CD4-positive, alpha-beta memory T cell (primary cell): ENCODE data around the gene SLC12A4. TPM values are rescaled to one million over a fixed set of nuclear protein-coding genes. Genes with fewer than 3 reads are reported as not detected.

ENCODE experiments used
- CTCF ChIA-PET: fragments of 350-600 bp; sonication (Branson Sonifier 250); formaldehyde crosslinking; loops from one replicate; lab custom pipeline; 2021; ENCODE audit warnings: inconsistent platforms; ENCODE audit not compliant: partially characterized antibody; lab: Charles Lee
- POLR2A ChIA-PET: fragments of 350-600 bp; sonication (Branson Sonifier 250); formaldehyde crosslinking; loops from one replicate; lab custom pipeline; 2021; ENCODE audit not compliant: partially characterized antibody; lab: Charles Lee
- DNase-seq, 5 donors: peaks; one replicate each; pipeline versions ENCODE4 v3.0.0 to v3.0.0-alpha.2; 2020 to 2022; ENCODE audit warnings: mixed read lengths in 1 of 5
- H3K27ac ChIP-seq: one replicate; pipeline ENCODE4 v1.7.0; 2013; ENCODE audit warnings: low read depth, low read length
- H3K27me3 ChIP-seq: 2 replicates; pipeline ENCODE4 v1.7.0; 2013; ENCODE audit warnings: mild to moderate bottlenecking, low read length, moderate library complexity; ENCODE audit not compliant: insufficient read depth
- H3K36me3 ChIP-seq: 2 replicates; pipeline ENCODE4 v1.7.0; 2013; ENCODE audit warnings: mild to moderate bottlenecking, low read length, moderate library complexity; ENCODE audit not compliant: insufficient read depth
- H3K4me1 ChIP-seq: 2 replicates; pipeline ENCODE4 v1.7.0; 2013; ENCODE audit warnings: mild to moderate bottlenecking, low read length, moderate library complexity; ENCODE audit not compliant: insufficient read depth
- H3K4me3 ChIP-seq, 2 donors: one replicate each; pipeline ENCODE4 v1.7.0; 2013; ENCODE audit warnings: low read length in 2 of 2, mild to moderate bottlenecking in 1 of 2
- H3K9me3 ChIP-seq, 2 donors: one replicate each; pipeline ENCODE4 v1.7.0; 2013; ENCODE audit warnings: low read length in 2 of 2, control low read depth in 1 of 2; ENCODE audit not compliant: control insufficient read depth in 1 of 2
- H3K27ac Mint-ChIP-seq, 7 donors: one replicate each; pipeline ENCODE4 v1.8.0; 2020 to 2021; ENCODE audit warnings: mixed read lengths in 7 of 7, mild to moderate bottlenecking in 6 of 7, inconsistent platforms in 3 of 7, moderate library complexity in 3 of 7
- H3K27me3 Mint-ChIP-seq, 2 donors: one replicate each; pipeline ENCODE4 v1.8.0; 2020 to 2021; ENCODE audit warnings: mixed read lengths in 2 of 2
- H3K36me3 Mint-ChIP-seq, 2 donors: one replicate each; pipeline ENCODE4 v1.8.0; 2020 to 2021; ENCODE audit warnings: mixed read lengths in 2 of 2, inconsistent platforms in 1 of 2, mild to moderate bottlenecking in 1 of 2
- H3K4me1 Mint-ChIP-seq, 4 donors: one replicate each; pipeline ENCODE4 v1.8.0; 2020 to 2021; ENCODE audit warnings: mixed read lengths in 4 of 4, mild to moderate bottlenecking in 1 of 4
- H3K4me3 Mint-ChIP-seq, 8 donors: one replicate each; pipeline ENCODE4 v1.8.0; 2020 to 2021; ENCODE audit warnings: mixed read lengths in 8 of 8, mild to moderate bottlenecking in 7 of 8, moderate library complexity in 6 of 8, inconsistent platforms in 3 of 8
- H3K9me3 Mint-ChIP-seq, 8 donors: one replicate each; pipeline ENCODE4 v1.8.0; 2020 to 2021; ENCODE audit warnings: mixed read lengths in 8 of 8, mild to moderate bottlenecking in 5 of 8, inconsistent platforms in 3 of 8, moderate library complexity in 1 of 8
- intact Hi-C: fragments of 100-400 bp; cut with micrococcal nuclease; formaldehyde crosslinking; loops from one replicate; pipeline ENCODE4 v1.15.1; 2023
- polyA plus RNA-seq, 2 donors: library from polyadenylated mRNA; unstranded; fragments of 300-500 nt; fragmentation: Illumina TruSeq; gene quantifications; one replicate each; pipeline ENCODE4 v1.2.3, GENCODE V29; 2021
- total RNA-seq, 2 experiments: library from RNA; stranded (reverse); gene quantifications; one replicate each; pipeline ENCODE4 v1.2.3, GENCODE V29; 2021

Gene SLC12A4
- total and polyA plus RNA-seq, 4 experiments from 2014 or later, result 4.0 to 33.5 (median 19.1) TPM

DNA sequence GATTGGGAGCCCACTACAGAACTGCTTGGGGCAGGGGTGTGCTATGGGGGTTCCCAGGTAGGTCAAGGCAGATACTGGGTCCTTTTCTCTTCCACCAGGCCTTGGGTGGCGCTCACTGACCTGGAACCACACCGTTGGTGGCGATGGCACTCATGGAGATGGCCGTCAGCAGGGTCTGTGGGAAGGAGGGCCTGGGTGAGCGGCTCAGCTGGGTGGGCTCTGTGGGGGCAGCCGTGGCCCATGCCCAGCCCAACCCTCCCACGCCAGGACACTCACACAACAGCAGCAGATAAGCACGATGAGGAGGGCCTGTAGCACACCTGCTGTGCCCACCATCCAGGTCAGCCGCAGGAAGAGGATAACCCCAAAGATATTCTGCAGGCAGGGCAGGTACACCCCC is 10.8 kb downstream of the SLC12A4 start:
- Histone ChIP-seq H3K9me3 (no peaks in the 10 kb centered on the region), H3K4me1 (no peaks in the 10 kb centered on the region), H3K36me3 (peaks cover 23% of the 10 kb centered on the region), H3K27ac (no peak overlapping the region), H3K27me3 (no peaks in the 10 kb centered on the region), H3K4me3 (no peak overlapping the region)
- Mint-ChIP-seq H3K27ac (no peak overlapping the region), H3K4me3 (no peak overlapping the region), H3K27me3 (no peaks in the 10 kb centered on the region), H3K36me3 (peaks cover 12 to 15% of the 10 kb centered on the region in 2 donors), H3K9me3 (peaks cover 0 to 2% (median 0%) of the 10 kb centered on the region in 8 donors), H3K4me1 (peaks cover 0 to 1% (median 0%) of the 10 kb centered on the region in 4 donors)
- ChIA-PET POLR2A (no interaction called here), CTCF (interaction anchor here (0.7 kb wide), 1 partner anchor 16 kb away, joined by 3 read pairs; no protein-coding TSS in a partner anchor)
- DNase-seq, result no peak
- intact Hi-C loops, result no loop called here

DNA sequence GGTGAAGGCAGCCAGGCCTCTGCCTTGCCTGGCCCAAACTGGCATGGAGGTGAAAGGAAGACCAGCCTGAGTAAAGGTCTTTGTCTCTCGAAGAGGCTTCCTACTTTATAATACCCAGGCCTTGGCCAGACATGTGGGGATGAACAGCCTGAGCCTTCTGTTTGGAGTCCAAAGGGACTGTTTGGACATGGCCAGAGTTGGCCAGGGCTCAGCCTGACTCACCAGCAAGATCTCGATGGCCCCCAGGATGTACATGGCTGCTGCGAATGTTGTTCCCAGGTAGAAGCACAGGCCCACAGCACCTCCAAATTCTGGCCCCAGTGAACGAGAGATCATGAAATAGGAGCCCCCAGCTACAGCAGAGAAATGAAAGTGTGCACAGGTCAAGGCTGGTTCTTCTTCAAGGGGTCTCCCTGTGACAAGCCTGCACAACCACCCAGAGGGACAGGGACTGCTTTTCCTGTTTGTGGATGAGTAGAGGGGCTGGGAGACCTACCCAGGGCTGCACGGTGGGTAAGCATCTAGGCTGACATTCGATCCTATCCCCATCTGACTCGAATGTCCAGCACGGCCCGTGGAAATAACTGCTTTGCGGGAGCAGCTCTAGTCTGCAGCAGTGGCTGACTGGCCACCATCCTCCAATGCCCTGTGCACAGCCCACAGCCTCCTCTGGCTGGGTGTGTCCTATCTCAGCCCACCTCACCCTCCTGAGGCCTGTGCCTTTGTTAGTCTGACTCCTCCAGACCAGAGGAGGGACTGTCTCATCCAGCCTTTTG is 13.8 kb downstream of the SLC12A4 start:
- Mint-ChIP-seq H3K4me1 (no peaks in the 10 kb centered on the region), H3K36me3 (peaks cover 8 to 10% of the 10 kb centered on the region in 2 donors), H3K4me3 (no peak overlapping the region), H3K27me3 (no peaks in the 10 kb centered on the region), H3K9me3 (peaks cover 0 to 2% (median 0%) of the 10 kb centered on the region in 8 donors), H3K27ac (no peak overlapping the region)
- H3K4me3 ChIP-seq, result no peak overlapping the region
- H3K4me1 ChIP-seq, result no peaks in the 10 kb centered on the region
- H3K36me3 ChIP-seq, result peaks cover 19% of the 10 kb centered on the region
- ChIA-PET CTCF (interaction anchor here (1.4 kb wide), 1 partner anchor 37 kb away, joined by 3 read pairs; no protein-coding TSS in a partner anchor), POLR2A (no interaction called here)
- no peak for DNase-seq
- H3K9me3 ChIP-seq, result no peaks in the 10 kb centered on the region
- H3K27ac ChIP-seq, result no peak overlapping the region
- intact Hi-C loops, result no loop called here
- no peaks in the 10 kb centered on the region for H3K27me3 ChIP-seq

DNA sequence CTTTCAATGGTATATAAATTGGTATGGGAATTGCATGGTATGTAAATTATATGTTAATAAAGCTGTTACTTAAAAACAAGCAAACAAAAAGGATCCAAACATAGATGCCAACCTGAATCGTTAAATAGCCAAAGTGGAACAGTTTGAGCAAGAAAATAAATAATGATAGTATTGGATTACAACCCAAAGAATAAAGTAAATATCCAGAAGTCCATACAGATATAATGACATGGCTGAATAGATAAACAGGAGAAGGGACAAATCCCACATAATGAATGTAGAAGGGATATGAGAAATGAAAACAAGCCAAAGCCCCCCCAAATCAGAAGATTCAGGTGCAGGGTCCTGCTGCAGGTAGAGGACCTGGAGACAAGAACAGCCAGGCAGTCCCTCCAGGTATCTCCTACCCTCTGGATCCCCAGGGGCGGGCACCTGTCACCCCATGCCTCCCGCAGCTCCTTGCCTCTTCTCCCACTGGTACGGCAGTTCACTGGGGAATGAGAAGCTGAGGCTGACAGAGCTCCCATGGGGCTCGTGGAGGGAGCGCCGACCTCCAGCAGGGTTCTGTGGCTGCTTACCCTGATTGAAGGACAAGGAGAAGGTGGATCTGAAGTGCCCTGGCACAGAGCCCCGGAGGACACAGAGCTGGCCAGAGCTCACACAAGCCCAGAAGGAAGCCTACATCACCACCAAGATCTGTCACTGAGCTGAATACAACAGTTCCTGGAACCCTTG is 14.6 kb downstream of the SLC12A4 start:
- Histone ChIP-seq H3K4me3 (no peak overlapping the region), H3K27me3 (no peaks in the 10 kb centered on the region), H3K9me3 (no peaks in the 10 kb centered on the region), H3K27ac (no peak overlapping the region), H3K4me1 (no peaks in the 10 kb centered on the region), H3K36me3 (peaks cover 15% of the 10 kb centered on the region)
- Mint-ChIP-seq H3K9me3 (peaks cover 0 to 2% (median 0%) of the 10 kb centered on the region in 8 donors), H3K27ac (no peak overlapping the region), H3K4me3 (no peak overlapping the region), H3K27me3 (no peaks in the 10 kb centered on the region), H3K36me3 (peaks cover 6 to 10% of the 10 kb centered on the region in 2 donors), H3K4me1 (no peaks in the 10 kb centered on the region)
- ChIA-PET POLR2A (interaction anchor here (0.9 kb wide), 1 partner anchor 52 kb away, joined by 3 read pairs; no protein-coding TSS in a partner anchor), CTCF (interaction anchor here (1.4 kb wide), 1 partner anchor 12 kb away, joined by 4 read pairs; no protein-coding TSS in a partner anchor)
- DNase-seq, result no peak
- intact Hi-C loops, result no loop called here

DNA sequence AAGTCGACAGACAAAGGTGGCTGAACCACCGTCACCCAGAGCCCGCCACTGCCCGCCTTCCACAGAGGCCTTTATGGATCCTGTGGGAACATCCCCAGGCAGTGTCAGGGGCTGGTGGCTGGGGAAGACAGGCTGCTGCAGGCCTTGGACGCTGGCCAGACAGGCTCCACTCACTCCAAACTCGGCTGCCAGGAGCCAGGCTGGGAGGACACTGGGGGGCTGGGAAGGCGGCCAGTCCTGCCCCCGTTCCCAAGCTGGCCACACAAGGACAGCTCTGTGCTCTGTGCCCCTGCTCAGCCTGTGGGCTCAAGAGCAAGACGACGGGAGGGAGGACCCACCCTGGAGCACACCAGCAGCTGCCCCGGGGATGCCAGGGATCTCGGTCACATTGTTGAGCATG is 17.0 kb downstream of the SLC12A4 start:
- no peaks in the 10 kb centered on the region for H3K27me3 ChIP-seq
- no peaks in the 10 kb centered on the region for H3K4me1 ChIP-seq
- no peak for DNase-seq
- Mint-ChIP-seq H3K27ac (no peak overlapping the region), H3K36me3 (peaks cover 0 to 4% of the 10 kb centered on the region in 2 donors), H3K4me3 (no peak overlapping the region), H3K4me1 (no peaks in the 10 kb centered on the region), H3K9me3 (no peaks in the 10 kb centered on the region), H3K27me3 (no peaks in the 10 kb centered on the region)
- CTCF ChIA-PET, result no interaction called here
- H3K36me3 ChIP-seq, result peaks cover 11% of the 10 kb centered on the region
- no peaks in the 10 kb centered on the region for H3K9me3 ChIP-seq
- no peak overlapping the region for H3K27ac ChIP-seq
- intact Hi-C loops, result no loop called here
- POLR2A ChIA-PET, result interaction anchor here (5.9 kb wide), 1 partner anchor 14 kb away, joined by 44 read pairs; the partner anchor contains the start of gene PSMB10
- no peak overlapping the region for H3K4me3 ChIP-seq

DNA sequence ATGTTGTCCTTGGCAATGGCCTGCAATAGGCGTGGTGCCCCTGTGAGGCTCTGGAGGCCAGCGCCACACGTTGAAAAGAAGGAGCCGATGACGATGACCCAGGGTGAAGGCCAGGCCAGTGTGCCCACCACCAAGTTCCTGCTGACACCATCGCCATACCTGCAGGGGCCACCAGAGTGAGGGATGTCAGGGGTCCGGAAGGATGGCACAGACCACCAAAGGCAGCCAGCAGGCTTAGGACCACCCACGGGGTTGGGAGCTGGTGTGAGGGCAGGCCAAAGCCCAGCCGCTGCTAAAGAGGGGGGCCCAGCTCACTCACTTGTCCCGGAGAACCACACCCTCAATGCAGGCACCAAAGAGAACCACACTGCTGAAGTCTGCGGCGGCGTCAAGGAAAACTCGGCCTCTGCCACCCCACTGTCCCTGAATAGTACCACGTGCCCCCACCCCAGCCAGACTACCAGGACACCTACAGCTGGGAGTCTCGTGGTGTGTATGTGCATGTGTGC is 18.0 kb downstream of the SLC12A4 start:
- no peak overlapping the region for H3K27ac Mint-ChIP-seq
- intact Hi-C loops, result no loop called here
- H3K27me3 ChIP-seq, result no peaks in the 10 kb centered on the region
- no peaks in the 10 kb centered on the region for H3K4me1 ChIP-seq
- no peaks in the 10 kb centered on the region for H3K9me3 ChIP-seq
- DNase-seq, result no peak
- H3K4me3 Mint-ChIP-seq, result no peak overlapping the region
- H3K4me1 Mint-ChIP-seq, result no peaks in the 10 kb centered on the region
- ChIA-PET CTCF (interaction anchor here (1.3 kb wide), 1 partner anchor 10 kb away, joined by 4 read pairs; no protein-coding TSS in a partner anchor), POLR2A (interaction anchor here (5.9 kb wide), 1 partner anchor 13 kb away, joined by 44 read pairs; the partner anchor contains the start of gene PSMB10)
- H3K36me3 ChIP-seq, result peaks cover 16% of the 10 kb centered on the region
- H3K36me3 Mint-ChIP-seq, result peaks cover 0 to 8% of the 10 kb centered on the region in 2 donors
- no peak overlapping the region for H3K4me3 ChIP-seq
- no peaks in the 10 kb centered on the region for H3K9me3 Mint-ChIP-seq
- H3K27me3 Mint-ChIP-seq, result no peaks in the 10 kb centered on the region
- no peak overlapping the region for H3K27ac ChIP-seq

DNA sequence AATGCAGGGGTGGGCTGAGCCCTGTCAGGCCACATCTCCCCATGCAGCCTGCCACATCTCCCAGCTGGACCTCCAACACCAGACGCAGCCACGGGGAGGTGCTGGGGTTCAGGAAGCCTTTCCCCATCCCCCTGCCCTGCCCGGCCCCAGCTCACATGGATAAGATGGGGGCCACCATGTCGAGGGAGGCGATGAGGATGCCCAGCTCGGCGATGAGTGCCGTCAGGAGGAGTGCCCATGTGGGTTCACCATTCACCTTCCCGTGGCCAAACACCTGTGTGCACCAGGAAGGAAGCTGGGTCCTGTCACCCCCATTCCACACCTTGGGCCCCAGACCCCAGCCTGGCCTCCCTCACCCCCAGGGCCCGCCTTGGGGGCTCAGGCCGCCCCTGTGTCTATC is 18.8 kb downstream of the SLC12A4 start:
- Mint-ChIP-seq H3K27me3 (no peaks in the 10 kb centered on the region), H3K4me1 (no peaks in the 10 kb centered on the region), H3K27ac (no peak overlapping the region), H3K4me3 (no peak overlapping the region), H3K36me3 (peaks cover 0 to 8% of the 10 kb centered on the region in 2 donors), H3K9me3 (no peaks in the 10 kb centered on the region)
- CTCF ChIA-PET, result interaction anchor here (0.6 to 1.3 kb wide), 2 partner anchors 9 to 23 kb away, joined by 3 to 4 read pairs; no protein-coding TSS in a partner anchor
- peaks cover 16% of the 10 kb centered on the region for H3K36me3 ChIP-seq
- H3K4me1 ChIP-seq, result no peaks in the 10 kb centered on the region
- H3K9me3 ChIP-seq, result no peaks in the 10 kb centered on the region
- POLR2A ChIA-PET, result interaction anchor here (1.0 to 5.9 kb wide), 2 partner anchors 12 to 110 kb away, joined by 5 to 44 read pairs; partner anchors contain the start of gene PSMB10
- no peak for DNase-seq
- intact Hi-C loops, result no loop called here
- no peaks in the 10 kb centered on the region for H3K27me3 ChIP-seq
- H3K27ac ChIP-seq, result no peak overlapping the region
- no peak overlapping the region for H3K4me3 ChIP-seq
